ENCODE data around the gene KHDC4. TPM values are rescaled to one million over a fixed set of nuclear protein-coding genes. Genes with fewer than 3 reads are reported as not detected.

The KHDC4 gene
- total and polyA plus RNA-seq, 2 donors (not counting 3 experiments of a cell fraction or from before 2014, with no cell fraction given), result 47.9 to 54.1 TPM

GRCh38 chr1:155966135-155966534, 31.9 kb upstream of the KHDC4 start:
- Histone ChIP-seq H3K27me3 (ENCODE audit: control insufficient read depth in 2 of 2, insufficient read depth in 2 of 2, low read length in 2 of 2) (no peaks in the 10 kb centered on the region), H3K9ac (replicated peaks; ENCODE audit: extremely low read depth, insufficient read depth, low read length) (no peak overlapping the region), H3K4me3 (replicated peaks in 1 of 3; ENCODE audit: insufficient read depth in 1 of 3, low read depth in 1 of 3, low read length in 3 of 3) (no peak overlapping the region), H3K79me2 (ENCODE audit: control insufficient read depth, insufficient read depth, low read length) (peaks cover 47% of the 10 kb centered on the region), H3K9me3 (replicated peaks; ENCODE audit: control insufficient read depth, insufficient read depth, low read length) (no peaks in the 10 kb centered on the region), H3K27ac (ENCODE audit: insufficient read depth, low read depth, low read length) (no peak overlapping the region), H4K20me1 (replicated peaks; ENCODE audit: control insufficient read depth, extremely low read depth, insufficient read depth, low read length) (no peaks in the 10 kb centered on the region), H3K36me3 (ENCODE audit: control insufficient read depth in 2 of 2, extremely low read depth in 1 of 2, insufficient read depth in 2 of 2, low read length in 2 of 2) (peaks cover 17 to 40% of the 10 kb centered on the region in 2 experiments), H2AFZ (ENCODE audit: low read depth, low read length) (no peak overlapping the region), H3K4me2 (ENCODE audit: insufficient read depth, low read length) (no peak overlapping the region), H3K9me1 (replicated peaks; ENCODE audit: control insufficient read depth, extremely low read depth, insufficient read depth, low read length) (no peaks in the 10 kb centered on the region), H3K4me1 (ENCODE audit: control insufficient read depth, extremely low read depth, insufficient read depth, low read length) (peaks cover 63% of the 10 kb centered on the region)
- DNase-seq (ENCODE audit: low read depth, low spot score) (no peak), FAIRE-seq (no peak)
- BruUV-seq (replicated peaks), result no TSS peak
- POLR2A ChIA-PET, result no interaction called here
- no peak for TF ChIP-seq JUN (IDR thresholded peaks at IDR 0.05; ENCODE audit: borderline replicate concordance, insufficient read depth, insufficient read length, low read depth)
- no peak for TF ChIP-seq POLR2AphosphoS5 (IDR thresholded peaks at IDR 0.05; ENCODE audit: insufficient read depth, low read depth, low read length)
- no peak for TF ChIP-seq MAX (IDR thresholded peaks at IDR 0.05; ENCODE audit: insufficient read depth, insufficient read length)
- peak; percentile 8 to 38 for TF ChIP-seq CTCF (IDR thresholded peaks at IDR 0.05; ENCODE audit: extremely low read depth in 1 of 2, insufficient read depth in 1 of 2, low read depth in 1 of 2, low read length in 2 of 2)
- TF ChIP-seq GATA2 (IDR thresholded peaks at IDR 0.05; ENCODE audit: insufficient read depth, insufficient read length, low read depth, low read length), result no peak
- intact Hi-C loops (cut with micrococcal nuclease), result loop anchor here (10.0 kb wide), 1 partner anchor 169 kb away; no protein-coding TSS in a partner anchor
- CTCF ChIA-PET, result interaction anchor here (1.3 to 5.5 kb wide), 8 partner anchors 9 to 28 kb away, joined by 3 to 41 read pairs (median 8); partner anchors contain the start of gene ARHGEF2
- dilution Hi-C loops (cut with MboI; ENCODE audit: extremely low pct_ligation_motif_present, low sequenced_read_pairs), result no loop called here

Data from endothelial cell of umbilical vein (primary cell).